ENCODE measurements around the gene NPPB.

Gene NPPB

DNA sequence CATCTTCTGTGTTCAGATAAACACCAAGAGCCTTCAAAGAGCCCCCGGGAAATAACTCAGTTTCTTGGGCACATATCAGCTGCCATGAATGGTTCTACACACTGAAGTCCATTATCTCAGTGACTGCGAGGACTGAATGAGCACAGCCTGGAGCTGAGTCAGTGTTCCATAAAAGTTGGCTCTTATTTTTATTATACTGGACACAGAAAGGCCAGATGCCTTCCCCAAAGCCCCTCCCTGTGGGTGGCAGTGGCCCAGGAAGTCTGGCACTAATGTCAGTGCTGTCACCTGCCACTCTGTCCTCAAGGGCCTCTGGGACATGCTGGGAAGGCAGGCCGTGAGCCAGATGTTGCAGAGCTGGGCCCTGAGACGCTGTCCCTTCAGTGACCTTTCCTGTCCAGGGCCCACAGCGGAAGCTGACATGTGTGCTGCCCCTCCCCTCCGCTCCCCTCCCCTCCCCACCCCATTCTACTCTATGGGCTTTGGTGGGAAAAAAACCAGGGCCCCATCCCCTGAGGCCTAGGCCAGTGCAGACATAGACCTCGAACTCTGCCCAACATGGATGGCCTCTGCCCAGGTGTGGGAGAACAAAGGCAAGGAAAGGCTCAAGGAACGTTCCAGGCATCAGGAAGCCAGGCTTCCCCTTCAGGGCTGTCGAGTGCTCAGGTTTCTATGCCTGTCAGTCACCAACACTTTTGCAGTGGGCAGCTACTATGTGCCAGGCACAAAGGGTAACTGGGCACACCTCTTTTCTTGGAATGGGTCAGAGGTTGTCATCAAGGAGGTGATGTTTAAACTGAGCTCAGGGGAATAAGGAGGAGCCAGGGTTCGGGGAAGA lies 22.4 kb upstream of the NPPB start:
- DNase-seq, result peak in 7 of 14 donors; percentile 3 to 85 (median 6)

DNA sequence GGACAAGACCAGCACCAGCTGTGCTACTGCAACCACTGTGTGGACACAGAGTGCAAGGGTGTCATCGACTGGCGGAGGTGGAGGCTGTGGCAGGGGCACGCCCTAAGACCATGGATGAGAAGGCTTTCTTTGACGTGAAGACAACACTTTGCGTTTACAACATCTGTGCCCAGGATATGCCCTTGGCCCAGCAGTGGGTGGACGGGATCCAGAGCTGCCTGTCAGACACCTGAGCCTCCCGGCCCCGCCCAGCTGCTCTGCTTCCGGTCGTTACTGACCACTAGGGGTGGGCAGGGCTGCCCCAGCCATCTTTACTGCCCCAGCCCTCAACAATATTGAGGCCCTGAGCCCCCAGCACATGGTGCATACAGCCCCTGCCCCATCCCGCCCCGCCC lies 21.4 kb upstream of the NPPB start:
- no peak for DNase-seq

- DNase-seq, result no peak
Measured at GRCh38 chr1:11879311-11880180, 20.8 kb upstream of the NPPB start.

DNA sequence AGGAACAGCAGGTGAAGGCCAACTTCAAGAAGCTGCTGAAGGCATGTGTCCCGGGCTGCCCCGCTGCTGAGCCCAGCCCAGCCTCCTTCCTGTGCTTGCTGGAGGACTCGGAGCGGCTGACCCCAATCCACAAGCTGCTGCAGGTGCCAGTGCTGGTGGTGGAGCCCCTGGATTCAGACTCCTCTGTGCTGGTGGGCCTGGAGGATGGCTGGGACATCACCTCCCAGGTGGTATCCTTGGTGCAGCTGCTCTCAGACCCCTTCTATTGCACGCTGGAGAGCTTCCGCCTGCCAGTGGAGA lies 20.1 kb upstream of the NPPB start:
- no peak for DNase-seq

- DNase-seq, result no peak
Measured at GRCh38 chr1:11878081-11878890, 19.5 kb upstream of the NPPB start.

DNA sequence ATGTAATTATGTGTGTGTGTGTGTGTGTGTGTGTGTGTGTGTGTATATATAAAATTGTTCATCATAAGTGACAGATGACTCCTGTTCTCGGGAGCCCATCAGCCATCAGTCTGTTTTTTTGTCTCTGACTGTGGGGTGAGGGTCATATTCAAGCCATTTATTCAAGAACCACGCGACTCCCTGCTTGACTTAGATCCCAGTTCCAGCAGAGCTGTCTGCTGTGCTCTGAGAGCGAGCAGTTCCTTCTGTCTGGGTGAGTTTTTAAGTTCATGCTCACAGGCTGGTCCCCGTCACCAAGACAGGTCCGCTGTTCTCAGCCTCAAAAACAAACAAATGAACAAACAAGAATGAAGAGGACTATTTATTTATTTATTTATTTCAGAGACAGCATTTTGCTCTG lies 18.3 kb upstream of the NPPB start:
- no peak for DNase-seq

DNA sequence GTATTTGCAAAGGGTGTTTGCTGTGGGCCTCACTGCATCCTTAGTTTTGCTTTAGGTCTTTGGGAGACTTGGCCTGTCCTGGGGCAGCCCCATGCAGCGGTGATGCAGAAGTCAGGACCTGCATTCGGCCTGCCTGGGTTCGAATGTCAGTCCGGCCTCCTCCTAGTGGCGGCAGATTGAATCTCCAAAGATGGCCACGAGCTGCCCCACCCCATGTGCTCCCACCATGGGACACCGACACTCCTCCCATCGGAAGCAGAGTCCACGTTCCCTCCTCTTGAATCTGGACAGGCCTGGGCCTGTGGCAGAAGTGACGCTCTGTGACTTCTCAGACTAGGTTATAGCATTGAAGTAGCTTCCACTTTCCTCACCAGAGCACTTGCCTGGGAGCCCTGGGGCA lies 16.3 kb upstream of the NPPB start:
- DNase-seq, result no peak

GRCh38 chr1:11874624-11875023 lies 15.9 kb upstream of the NPPB start:
- DNase-seq, result no peak

DNA sequence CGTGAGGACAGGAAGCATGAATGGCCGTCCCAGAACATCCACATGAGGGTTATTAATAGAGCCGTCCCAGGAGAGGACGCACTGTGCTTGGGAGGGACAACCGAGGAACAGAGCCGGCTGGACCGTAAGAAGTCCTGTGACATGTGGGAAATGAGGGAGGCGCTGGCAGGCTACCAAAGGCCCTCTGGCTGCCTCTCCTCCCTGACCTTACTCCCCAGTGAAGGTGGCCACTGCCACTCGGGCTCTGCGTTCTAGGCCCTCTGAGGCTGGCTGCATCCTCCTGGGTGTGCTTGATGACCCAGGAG lies 15.5 kb upstream of the NPPB start:
- peak in 1 of 14 donors; percentile 43 for DNase-seq

DNA sequence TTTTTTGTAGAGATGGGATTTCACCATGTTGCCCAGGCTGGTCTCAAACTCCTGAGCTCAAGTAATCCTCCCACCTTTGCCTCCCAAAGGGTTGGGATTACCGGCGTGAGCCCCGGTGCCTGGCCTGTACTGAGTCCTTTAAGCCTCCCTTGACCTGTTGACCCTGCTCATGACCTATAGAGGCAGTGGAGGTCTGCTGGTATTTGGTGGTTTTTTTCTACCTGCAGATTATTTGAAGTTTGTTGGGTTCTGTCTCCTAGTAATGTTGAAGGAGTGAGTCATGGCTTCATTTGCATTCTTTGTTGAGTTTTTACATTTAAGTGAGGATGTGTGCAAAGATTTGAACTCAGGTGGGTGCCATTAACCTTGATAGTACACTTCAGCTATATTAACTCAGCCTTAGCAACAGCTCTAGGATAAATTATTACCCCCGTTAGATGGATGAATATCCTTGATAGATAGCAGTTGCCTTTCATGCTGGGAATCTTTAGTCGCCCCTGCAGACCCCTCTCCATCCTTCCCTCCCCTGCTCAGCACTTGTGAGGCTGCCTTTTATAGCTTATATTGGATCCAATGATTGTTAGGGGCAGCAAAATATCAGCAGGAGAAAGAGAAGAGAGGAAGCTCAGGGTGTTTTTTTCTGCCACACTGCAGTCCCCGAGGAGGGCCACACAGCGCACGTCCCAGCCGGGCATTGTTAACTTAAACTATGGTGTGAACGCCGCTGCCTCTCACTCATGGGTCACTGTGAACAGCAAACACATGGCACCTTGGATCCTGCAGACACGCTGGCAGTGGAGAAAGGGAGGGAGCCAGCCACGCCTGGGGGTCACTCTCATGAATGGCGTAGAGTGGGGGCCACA lies 14.9 kb upstream of the NPPB start:
- no peak for DNase-seq

- DNase-seq, result no peak
Measured at GRCh38 chr1:11872545-11872944, 13.8 kb upstream of the NPPB start.

GRCh38 chr1:11869650-11870207 lies 11.0 kb upstream of the NPPB start:
- no peak for DNase-seq

GRCh38 chr1:11869104-11869503 lies 10.4 kb upstream of the NPPB start:
- no peak for DNase-seq

- DNase-seq, result no peak
Measured at GRCh38 chr1:11868331-11868980, 9.7 kb upstream of the NPPB start.

- no peak for DNase-seq
Measured at GRCh38 chr1:11862890-11863289, 4.1 kb upstream of the NPPB start.

DNA sequence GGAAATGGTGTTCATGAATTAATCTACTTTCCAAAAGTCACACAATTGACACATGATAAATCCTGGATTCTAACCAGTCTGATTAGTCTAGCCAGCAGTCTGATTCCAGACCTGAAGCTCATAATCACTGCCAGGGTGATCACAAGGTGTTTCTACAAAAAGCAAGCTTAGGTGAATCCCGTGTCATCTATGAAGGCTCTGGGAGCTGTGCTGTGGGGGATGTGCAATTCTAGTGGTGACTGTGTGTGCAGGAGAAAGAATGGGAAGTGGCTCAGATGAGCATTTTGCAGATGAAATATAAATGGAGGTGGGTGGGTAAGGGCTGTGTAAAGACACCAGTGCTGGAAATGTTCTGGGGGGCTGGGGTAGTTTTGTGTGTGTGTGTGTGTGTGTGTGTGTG lies 1.8 kb upstream of the NPPB start:
- DNase-seq, result no peak

GRCh38 chr1:11860083-11860482 lies 1.3 kb upstream of the NPPB start:
- DNase-seq, result no peak

DNA sequence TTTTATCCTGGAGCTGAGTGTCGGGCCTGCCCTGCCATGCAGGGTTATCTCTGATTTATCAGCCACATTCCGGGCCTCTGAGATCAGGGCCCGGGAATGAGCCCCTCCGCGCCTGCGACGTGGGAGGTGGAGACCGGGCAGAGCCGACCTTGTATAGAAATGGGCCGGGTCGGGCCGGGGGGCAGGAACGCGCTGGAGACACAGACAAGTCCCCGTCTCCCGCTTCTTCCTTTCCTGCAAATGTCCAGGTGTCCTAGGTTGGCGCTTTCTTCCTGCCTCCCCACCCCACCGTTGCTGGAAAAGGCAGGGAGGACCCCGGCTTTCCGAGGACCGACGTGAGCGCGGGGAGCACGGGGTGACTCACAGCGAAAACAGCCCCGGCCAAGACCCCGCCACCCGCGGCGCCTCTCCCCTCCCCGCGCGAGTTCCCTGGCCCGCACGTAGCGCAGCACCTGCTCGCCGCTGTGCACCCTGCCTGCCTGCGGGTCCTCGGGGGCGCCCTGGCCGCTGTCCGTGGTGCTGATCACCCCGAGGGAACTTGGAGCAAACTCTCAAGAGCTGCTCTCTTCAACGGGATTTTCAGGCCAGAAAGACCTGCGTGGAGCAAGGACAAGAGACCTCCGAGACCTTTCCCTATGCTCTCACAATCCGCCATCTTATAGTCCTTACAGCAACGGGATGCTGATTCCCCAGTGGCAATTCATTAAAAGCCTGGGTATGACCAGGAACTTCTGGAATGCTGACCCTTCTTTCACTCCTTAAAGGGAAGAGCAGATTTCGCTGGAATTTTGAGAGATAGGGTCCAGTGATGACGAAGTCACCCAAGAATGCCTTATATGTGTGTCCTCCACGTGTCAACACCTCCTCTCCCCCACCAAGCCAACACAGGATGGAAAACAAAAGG lies 475 bp upstream of the NPPB start:
- peak in 2 of 14 donors; percentile 2 to 6 for DNase-seq

DNA sequence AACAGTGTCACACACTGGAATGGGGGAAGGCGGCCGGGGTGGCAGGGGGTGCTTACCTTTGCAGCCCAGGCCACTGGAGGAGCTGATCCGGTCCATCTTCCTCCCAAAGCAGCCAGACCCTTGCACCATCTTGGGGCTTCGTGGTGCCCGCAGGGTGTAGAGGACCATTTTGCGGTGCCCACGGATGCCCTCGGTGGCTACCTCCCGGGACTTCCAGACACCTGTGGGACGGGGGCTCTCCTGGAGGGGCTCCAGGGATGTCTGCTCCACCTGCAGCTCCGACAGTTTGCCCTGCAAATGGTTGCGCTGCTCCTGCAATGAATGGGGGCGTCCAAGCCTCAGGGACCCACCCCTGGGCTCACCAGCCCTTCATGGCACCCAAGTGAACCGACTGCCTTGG lies 587 bp downstream of the NPPB start:
- no peak for DNase-seq

- DNase-seq, result no peak
Measured at GRCh38 chr1:11857164-11857851, 1.4 kb downstream of the NPPB start.
